WERI-Rb-1 (cell line): Measurements from ENCODE around the gene EEF1E1.

Experiments used
- DNase-seq: peaks from one replicate; pipeline ENCODE4 v3.0.0-alpha.2; 2020
- H3K27ac ChIP-seq: fragments of 250-450 bp; sonication (Bioruptor Pico); 2 replicates; pipeline ENCODE4 v1.5.1; 2020; ENCODE audit warnings: mild to moderate bottlenecking, moderate library complexity
- H3K27me3 ChIP-seq: fragments of 250-450 bp; sonication (Bioruptor Pico); 2 replicates; pipeline ENCODE4 v1.5.1; 2021; ENCODE audit warnings: mild to moderate bottlenecking, low read depth, moderate library complexity; ENCODE audit not compliant: insufficient read depth, severe bottlenecking
- H3K36me3 ChIP-seq: fragments of 250-450 bp; sonication (Bioruptor Pico); 2 replicates; pipeline ENCODE4 v1.5.1; 2020; ENCODE audit warnings: mild to moderate bottlenecking, moderate library complexity
- H3K4me3 ChIP-seq: 2 replicates; pipeline ENCODE4 v1.5.1; 2011; ENCODE audit warnings: low read depth, mild to moderate bottlenecking, control low read depth, low read length
- H3K9me3 ChIP-seq: fragments of 250-450 bp; sonication (Bioruptor Pico); 2 replicates; pipeline ENCODE4 v1.5.1; 2021; ENCODE audit warnings: mild to moderate bottlenecking, moderate library complexity; ENCODE audit not compliant: severe bottlenecking
- CTCF ChIP-seq: IDR thresholded peaks from 2 replicates; pipeline ENCODE4 v1.5.1; 2011; ENCODE audit warnings: low read depth, mild to moderate bottlenecking, control low read depth, inconsistent platforms, low read length

The EEF1E1 gene

GRCh38 chr6:8066108-8066507 lies 36.2 kb downstream of the EEF1E1 start:
- H3K27ac ChIP-seq = no peak overlapping the region
- DNase-seq = no peak

GRCh38 chr6:8065519-8065911 lies 36.8 kb downstream of the EEF1E1 start:
- Histone ChIP-seq H3K27ac (no peak overlapping the region), H3K27me3 (no peaks in the 10 kb centered on the region), H3K36me3 (peaks cover 16% of the 10 kb centered on the region), H3K4me3 (no peak overlapping the region), H3K9me3 (no peaks in the 10 kb centered on the region)
- no peak for DNase-seq
- no peak for TF ChIP-seq CTCF

More at GRCh38 chr6:8066108-8066507, 36.2 kb downstream of the EEF1E1 start:
- Histone ChIP-seq H3K9me3 (no peaks in the 10 kb centered on the region), H3K36me3 (peaks cover 11% of the 10 kb centered on the region), H3K27me3 (no peaks in the 10 kb centered on the region), H3K4me3 (no peak overlapping the region)
- 0 out of 2 replicates have a peak, but pooled peaks have one; percentile 25 for TF ChIP-seq CTCF

GRCh38 chr6:8064638-8065518 lies 37.5 kb downstream of the EEF1E1 start:
- Histone ChIP-seq H3K27me3 (no peaks in the 10 kb centered on the region), H3K27ac (peak overlapping the region; percentile 42), H3K36me3 (peaks cover 22% of the 10 kb centered on the region), H3K9me3 (no peaks in the 10 kb centered on the region), H3K4me3 (peak overlapping the region; percentile 83)
- no peak for TF ChIP-seq CTCF
- no peak for DNase-seq

GRCh38 chr6:8063761-8064637 lies 38.3 kb downstream of the EEF1E1 start, which contains the start of gene BLOC1S5:
BLOC1S5 (minus strand) TSS chr6:8064389; CDS start chr6:8064376, 13 bp downstream.
- no peaks in the 10 kb centered on the region for H3K27me3 ChIP-seq
- TF ChIP-seq CTCF = peak; percentile 16; the same call in 1 of the 2 replicates
- peak; percentile 100 for DNase-seq
- H3K9me3 ChIP-seq = no peaks in the 10 kb centered on the region
- peak within 1 kb of the TSS; percentile 83 for H3K4me3 ChIP-seq
- peak within 1 kb of the TSS; percentile 85 for H3K27ac ChIP-seq
- H3K36me3 ChIP-seq = peaks cover 29% of the 10 kb centered on the region

- H3K36me3 ChIP-seq = peaks cover 34% of the 10 kb centered on the region
- H3K4me3 ChIP-seq = no peak overlapping the region
- no peaks in the 10 kb centered on the region for H3K27me3 ChIP-seq
- TF ChIP-seq CTCF = no peak
- no peak for DNase-seq
- H3K9me3 ChIP-seq = no peaks in the 10 kb centered on the region
- H3K27ac ChIP-seq = no peak overlapping the region
Observed at GRCh38 chr6:8061736-8062135, 40.6 kb downstream of the EEF1E1 start.
